ENCODE results near the gene DDX10. TPM values are rescaled to one million over a fixed set of nuclear protein-coding genes. Genes with fewer than 3 reads are reported as not detected.

Gene DDX10
- total RNA-seq, 1 donor from 2014 or later, result 21.1 TPM

GRCh38 chr11:108715239-108715638, 50.4 kb downstream of the DDX10 start:
- Histone ChIP-seq H3K36me3 (peaks cover 29% of the 10 kb centered on the region), H3K27ac (no peak overlapping the region), H3K9me3 (no peaks in the 10 kb centered on the region), H3K27me3 (ENCODE audit: low read depth) (no peaks in the 10 kb centered on the region), H3K4me1 (no peaks in the 10 kb centered on the region), H3K4me3 (no peak overlapping the region)
- no peak for TF ChIP-seq CTCF (IDR thresholded peaks at IDR 0.05)
- DNase-seq (no peak), ATAC-seq (no peak)
- intact Hi-C loops (cut with DNase I), result no loop called here

GRCh38 chr11:108718466-108718865, 53.6 kb downstream of the DDX10 start:
- Histone ChIP-seq H3K27me3 (ENCODE audit: low read depth) (no peaks in the 10 kb centered on the region), H3K36me3 (peaks cover 33% of the 10 kb centered on the region), H3K9me3 (no peaks in the 10 kb centered on the region), H3K4me3 (no peak overlapping the region), H3K27ac (no peak overlapping the region), H3K4me1 (no peaks in the 10 kb centered on the region)
- TF ChIP-seq CTCF (IDR thresholded peaks at IDR 0.05), result no peak
- intact Hi-C loops (cut with DNase I), result no loop called here
- no peak for DNase-seq
- ATAC-seq, result no peak

- no peak for TF ChIP-seq CTCF (IDR thresholded peaks at IDR 0.05)
- Histone ChIP-seq H3K4me1 (no peaks in the 10 kb centered on the region), H3K4me3 (no peak overlapping the region), H3K27ac (no peak overlapping the region), H3K27me3 (ENCODE audit: low read depth) (no peaks in the 10 kb centered on the region), H3K36me3 (peaks cover 10% of the 10 kb centered on the region), H3K9me3 (no peaks in the 10 kb centered on the region)
- DNase-seq (no peak), ATAC-seq (no peak)
- intact Hi-C loops (cut with DNase I), result no loop called here
These were observed 60.3 kb downstream of the DDX10 start for GRCh38 chr11:108724974-108725689.

GRCh38 chr11:108726077-108726800, 61.4 kb downstream of the DDX10 start:
- intact Hi-C loops (cut with DNase I), result no loop called here
- H3K4me1 ChIP-seq, result no peaks in the 10 kb centered on the region
- no peak for TF ChIP-seq CTCF (IDR thresholded peaks at IDR 0.05)
- DNase-seq (no peak), ATAC-seq (no peak)
- no peak overlapping the region for H3K4me3 ChIP-seq
- H3K9me3 ChIP-seq, result no peaks in the 10 kb centered on the region
- H3K36me3 ChIP-seq, result peaks cover 7% of the 10 kb centered on the region
- no peaks in the 10 kb centered on the region for H3K27me3 ChIP-seq (ENCODE audit: low read depth)
- H3K27ac ChIP-seq, result no peak overlapping the region

GRCh38 chr11:108727665-108728064, 62.8 kb downstream of the DDX10 start:
- Histone ChIP-seq H3K4me3 (no peak overlapping the region), H3K4me1 (no peaks in the 10 kb centered on the region), H3K9me3 (no peaks in the 10 kb centered on the region), H3K36me3 (peaks cover 7% of the 10 kb centered on the region), H3K27me3 (ENCODE audit: low read depth) (no peaks in the 10 kb centered on the region), H3K27ac (no peak overlapping the region)
- DNase-seq, result no peak
- no peak for TF ChIP-seq CTCF (IDR thresholded peaks at IDR 0.05)
- intact Hi-C loops (cut with DNase I), result no loop called here
- no peak for ATAC-seq

All from lower lobe of right lung (tissue), 2 donors.